ENCODE results near the gene AKAP3. TPM values are rescaled to one million over a fixed set of nuclear protein-coding genes. Genes with fewer than 3 reads are reported as not detected.

The AKAP3 gene
- total and polyA plus RNA-seq, 2 of the 8 experiments (the other 6 are each of a cell fraction or from before 2014, with no cell fraction given): 0.54 to 1.0 TPM

GRCh38 chr12:4626543-4626942 lies 22.3 kb downstream of the AKAP3 start:
- Histone ChIP-seq H3K4me1 (replicated peaks in 1 of 4; ENCODE audit: control insufficient read depth in 3 of 4, insufficient read depth in 4 of 4, low read length in 3 of 4) (peaks cover 0 to 5% (median 0%) of the 10 kb centered on the region in 4 experiments; a peak in 2 of 7 replicates), H4K91ac (replicated peaks; ENCODE audit: insufficient read length, low read length) (no peak overlapping the region), H3K79me1 (ENCODE audit: low read depth, low read length) (no peaks in the 10 kb centered on the region), H3K4me2 (ENCODE audit: insufficient read depth in 1 of 2, low read depth in 2 of 2, low read length in 2 of 2) (no peak overlapping the region), H3K23me2 (ENCODE audit: low read depth, low read length) (no peaks in the 10 kb centered on the region), H3K27me3 (replicated peaks in 1 of 4; ENCODE audit: control insufficient read depth in 3 of 4, extremely low read depth in 1 of 4, insufficient read depth in 3 of 4, low read length in 3 of 4) (no peaks in the 10 kb centered on the region; a peak in 1 of 7 replicates), H3K14ac (ENCODE audit: insufficient read length) (no peak overlapping the region), H3K27ac (ENCODE audit: low read depth, low read length) (no peak overlapping the region), H3K36me3 (ENCODE audit: control insufficient read depth in 2 of 4, insufficient read depth in 4 of 4, low read length in 3 of 4) (no peaks in the 10 kb centered on the region), H3K4ac (replicated peaks; ENCODE audit: insufficient read length, low read depth, low read length) (no peak overlapping the region), H3K9me3 (ENCODE audit: insufficient read depth in 2 of 2, low read depth in 1 of 2, low read length in 1 of 2) (peaks cover 5% of the 10 kb centered on the region in 2 experiments; a peak in 1 of 4 replicates), H2BK5ac (ENCODE audit: low read depth, low read length) (no peak overlapping the region), H3K4me3 (ENCODE audit: extremely low read depth in 1 of 4, insufficient read depth in 2 of 4, low read depth in 3 of 4, low read length in 4 of 4) (no peak overlapping the region), H2BK15ac (ENCODE audit: low read length) (no peak overlapping the region; the same call in 1 of the 2 replicates), H2AFZ (ENCODE audit: low read length) (no peak overlapping the region), H2BK12ac (ENCODE audit: low read depth, low read length) (no peak overlapping the region), H2BK20ac (ENCODE audit: low read length) (no peak overlapping the region), H3K9ac (replicated peaks in 1 of 4; ENCODE audit: extremely low read depth in 1 of 4, low read depth in 3 of 4, low read length in 3 of 4) (no peak overlapping the region), H3K23ac (ENCODE audit: insufficient read length) (no peak overlapping the region), H3K18ac (ENCODE audit: extremely low read depth, low read length) (no peak overlapping the region), H3K79me2 (ENCODE audit: control insufficient read depth in 1 of 2, insufficient read depth in 2 of 2, low read length in 2 of 2) (no peaks in the 10 kb centered on the region), H4K5ac (ENCODE audit: insufficient read length, low read depth, low read length) (no peak overlapping the region), H2AK5ac (ENCODE audit: low read depth, low read length) (no peak overlapping the region), H3K56ac (replicated peaks; ENCODE audit: insufficient read length, low read depth, low read length) (no peak overlapping the region), H4K20me1 (replicated peaks in 1 of 2; ENCODE audit: control insufficient read depth in 1 of 2, insufficient read depth in 2 of 2, low read length in 2 of 2) (no peaks in the 10 kb centered on the region), H4K8ac (ENCODE audit: extremely low read depth, insufficient read depth, low read length) (no peak overlapping the region), H2BK120ac (replicated peaks; ENCODE audit: low read depth, low read length) (no peak overlapping the region)
- 94% methylated on average over 5 of the region's 5 CpGs; no CpG with 5 or more reads in 1 of the 2 experiments for WGBS, 2 experiments (ENCODE audit: extremely low coverage in 1 of 2, insufficient coverage in 1 of 2, insufficient read length in 1 of 2, insufficient replicate concordance in 2 of 2, low coverage in 1 of 2, low lambda C conversion rate in 2 of 2, missing lambda C conversion rate in 1 of 2)
- ChIA-PET CTCF (ENCODE audit: partially characterized antibody) (no interaction called here), POLR2A (ENCODE audit: partially characterized antibody) (no interaction called here)
- no peak for TF ChIP-seq EGR1 (IDR thresholded peaks at IDR 0.05; ENCODE audit: borderline replicate concordance, low read depth, low read length)
- no peak for TF ChIP-seq BACH1 (IDR thresholded peaks at IDR 0.05; ENCODE audit: low read length)
- TF ChIP-seq SIX5 (IDR thresholded peaks at IDR 0.05; ENCODE audit: low read depth, low read length): no peak
- no peak for TF ChIP-seq ATF3 (IDR thresholded peaks at IDR 0.05; ENCODE audit: insufficient read depth, low read depth, low read length)
- no peak for TF ChIP-seq SIRT6 (IDR thresholded peaks at IDR 0.05; ENCODE audit: low read length)
- no peak for TF ChIP-seq TAF1 (IDR thresholded peaks at IDR 0.05; ENCODE audit: low read depth, low read length)
- TF ChIP-seq PHF8 (conservative IDR thresholded peaks at IDR 0.05; ENCODE audit: low read depth, low read length): no peak
- no peak for TF ChIP-seq CTBP2 (IDR thresholded peaks at IDR 0.05; ENCODE audit: borderline replicate concordance, insufficient read depth, insufficient read length, low read length)
- TF ChIP-seq NANOG (IDR thresholded peaks at IDR 0.05; ENCODE audit: insufficient read depth, low read depth, low read length, poor library complexity, severe bottlenecking): no peak
- DNase-seq (ENCODE audit: low read depth in 1 of 2, low spot score in 2 of 2): no peak
- no peak for FAIRE-seq
